Measurements from ENCODE around the gene SSX2IP. TPM values are rescaled to one million over a fixed set of nuclear protein-coding genes. Genes with fewer than 3 reads are reported as not detected.

Gene SSX2IP
- polyA plus RNA-seq, 3 donors: 0.85 to 2.8 (median 2.2) TPM

GRCh38 chr1:84613887-84614286 is 76.4 kb downstream of the SSX2IP start:
- Histone ChIP-seq H3K4me1 (ENCODE audit: control insufficient read depth in 1 of 2, insufficient read depth in 2 of 2, low read length in 2 of 2) (peaks cover 0 to 5% of the 10 kb centered on the region in 2 donors), H3K9me3 (replicated peaks in 1 of 2; ENCODE audit: control insufficient read depth in 1 of 2, insufficient read depth in 1 of 2, low read length in 2 of 2) (peaks cover 26 to 31% of the 10 kb centered on the region in 2 donors), H3K4me2 (replicated peaks; ENCODE audit: extremely low read depth, low read length, poor library complexity, severe bottlenecking) (no peak overlapping the region), H3K79me2 (ENCODE audit: insufficient read depth, low read length) (no peaks in the 10 kb centered on the region), H2AFZ (ENCODE audit: insufficient read depth, low read depth, low read length, poor library complexity, severe bottlenecking) (no peak overlapping the region), H3K9ac (ENCODE audit: insufficient read depth, low read length, poor library complexity, severe bottlenecking) (no peak overlapping the region), H3K27me3 (ENCODE audit: control insufficient read depth in 2 of 2, insufficient read depth in 2 of 2, low read length in 2 of 2) (no peaks in the 10 kb centered on the region), H3K4me3 (replicated peaks in 1 of 3; ENCODE audit: low read depth in 2 of 3, low read length in 3 of 3) (no peak overlapping the region), H3K36me3 (replicated peaks in 1 of 2; ENCODE audit: control insufficient read depth in 1 of 2, insufficient read depth in 2 of 2, low read length in 2 of 2) (no peaks in the 10 kb centered on the region), H3K27ac (ENCODE audit: low read depth in 1 of 2, low read length in 2 of 2) (no peak overlapping the region), H4K20me1 (ENCODE audit: insufficient read depth, low read length) (no peaks in the 10 kb centered on the region)
- Mint-ChIP-seq H3K27me3 (ENCODE audit: low read depth in 3 of 3) (peaks cover 0 to 4% (median 0%) of the 10 kb centered on the region in 3 donors), H3K27ac (no peak overlapping the region), H3K4me1 (peaks cover 8% of the 10 kb centered on the region), H3K4me3 (no peak overlapping the region), H3K9me3 (peaks cover 20 to 38% (median 31%) of the 10 kb centered on the region in 7 donors), H3K36me3 (no peaks in the 10 kb centered on the region)
- no peak for TF ChIP-seq CTCF (IDR thresholded peaks at IDR 0.05)
- 100% methylated on average over 2 of the region's 2 CpGs for WGBS (ENCODE audit: insufficient coverage)
- no peak for DNase-seq
- intact Hi-C loops (cut with micrococcal nuclease): no loop called here

GRCh38 chr1:84613026-84613425 is 77.2 kb downstream of the SSX2IP start:
- Histone ChIP-seq H2AFZ (ENCODE audit: insufficient read depth, low read depth, low read length, poor library complexity, severe bottlenecking) (no peak overlapping the region), H3K9me3 (replicated peaks in 1 of 2; ENCODE audit: control insufficient read depth in 1 of 2, insufficient read depth in 1 of 2, low read length in 2 of 2) (peaks cover 26 to 31% of the 10 kb centered on the region in 2 donors), H3K4me1 (ENCODE audit: control insufficient read depth in 1 of 2, insufficient read depth in 2 of 2, low read length in 2 of 2) (peaks cover 0 to 5% of the 10 kb centered on the region in 2 donors), H3K4me2 (replicated peaks; ENCODE audit: extremely low read depth, low read length, poor library complexity, severe bottlenecking) (no peak overlapping the region), H3K9ac (ENCODE audit: insufficient read depth, low read length, poor library complexity, severe bottlenecking) (no peak overlapping the region), H4K20me1 (ENCODE audit: insufficient read depth, low read length) (no peaks in the 10 kb centered on the region), H3K79me2 (ENCODE audit: insufficient read depth, low read length) (no peaks in the 10 kb centered on the region), H3K27ac (ENCODE audit: low read depth in 1 of 2, low read length in 2 of 2) (no peak overlapping the region), H3K4me3 (replicated peaks in 1 of 3; ENCODE audit: low read depth in 2 of 3, low read length in 3 of 3) (no peak overlapping the region), H3K36me3 (replicated peaks in 1 of 2; ENCODE audit: control insufficient read depth in 1 of 2, insufficient read depth in 2 of 2, low read length in 2 of 2) (no peaks in the 10 kb centered on the region), H3K27me3 (ENCODE audit: control insufficient read depth in 2 of 2, insufficient read depth in 2 of 2, low read length in 2 of 2) (no peaks in the 10 kb centered on the region)
- no peak overlapping the region for H3K27ac Mint-ChIP-seq
- TF ChIP-seq CTCF (IDR thresholded peaks at IDR 0.05): no peak
- no peak for DNase-seq
- WGBS (ENCODE audit: insufficient coverage): 100% methylated on average over 1 of the region's 2 CpGs
- H3K4me3 Mint-ChIP-seq: no peak overlapping the region
- peaks cover 0 to 4% (median 0%) of the 10 kb centered on the region in 3 donors for H3K27me3 Mint-ChIP-seq (ENCODE audit: low read depth in 3 of 3)
- H3K4me1 Mint-ChIP-seq: peaks cover 8% of the 10 kb centered on the region
- peaks cover 20 to 38% (median 32%) of the 10 kb centered on the region in 7 donors for H3K9me3 Mint-ChIP-seq
- H3K36me3 Mint-ChIP-seq: no peaks in the 10 kb centered on the region
- intact Hi-C loops (cut with micrococcal nuclease): no loop called here

Data from CD14-positive monocyte (primary cell).